ENCODE data around the gene TRIM31. TPM values are rescaled to one million over a fixed set of nuclear protein-coding genes. Genes with fewer than 3 reads are reported as not detected.
"Not testable (repeated sequence)": the region's sequence is repeated elsewhere in the genome, so short reads cannot be mapped to it uniquely, and the experiment has no call there.

Gene TRIM31
- total and polyA plus RNA-seq, 4 donors = not detected

GRCh38 chr6:30149858-30150550, 37.1 kb upstream of the TRIM31 start:
- WGBS (ENCODE audit: insufficient coverage) = 71% methylated on average over 4 of the region's 7 CpGs
- no peak for DNase-seq (ENCODE audit: low read depth in 4 of 6, low spot score in 6 of 6)
- Histone ChIP-seq H3K4me3 (ENCODE audit: low read depth, low read length) (no peak overlapping the region), H3K27me3 (ENCODE audit: control insufficient read depth, insufficient read depth, low read length) (peaks cover 8% of the 10 kb centered on the region), H3K36me3 (ENCODE audit: control insufficient read depth, insufficient read depth, low read length) (no peaks in the 10 kb centered on the region), H3K4me1 (ENCODE audit: control insufficient read depth, insufficient read depth, low read length) (no peaks in the 10 kb centered on the region), H3K9me3 (ENCODE audit: control insufficient read depth, insufficient read depth, low read length) (no peaks in the 10 kb centered on the region), H3K27ac (ENCODE audit: low read depth, low read length) (no peak overlapping the region)

DNA sequence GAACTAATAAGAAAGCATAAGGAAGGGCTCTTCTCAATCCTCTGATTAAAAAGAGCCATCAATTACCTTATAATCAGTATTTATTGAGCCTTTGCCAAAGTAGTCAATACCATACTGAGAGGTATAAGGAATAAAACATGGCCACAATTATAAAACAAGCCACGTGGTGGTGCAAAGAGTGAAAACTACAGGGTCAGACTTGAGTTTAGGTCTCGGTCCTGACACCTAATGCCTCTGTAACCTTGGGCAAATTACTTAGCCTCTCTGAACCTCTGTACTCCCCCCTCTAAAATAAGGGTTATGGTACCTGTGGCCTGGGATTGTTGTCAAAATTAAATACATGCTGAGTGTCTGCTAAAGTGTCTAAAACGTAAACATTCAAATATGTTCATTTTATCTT, 36.3 kb upstream of the TRIM31 start:
- H3K27ac ChIP-seq (ENCODE audit: low read depth, low read length) = no peak overlapping the region
- peaks cover 8% of the 10 kb centered on the region for H3K27me3 ChIP-seq (ENCODE audit: control insufficient read depth, insufficient read depth, low read length)

GRCh38 chr6:30147096-30147495, 34.2 kb upstream of the TRIM31 start:
- H3K27ac ChIP-seq (ENCODE audit: low read depth, low read length) = no peak overlapping the region
- H3K36me3 ChIP-seq (ENCODE audit: control insufficient read depth, insufficient read depth, low read length) = no peaks in the 10 kb centered on the region
- WGBS (ENCODE audit: insufficient coverage) = 72% methylated on average over 3 of the region's 3 CpGs
- no peaks in the 10 kb centered on the region for H3K9me3 ChIP-seq (ENCODE audit: control insufficient read depth, insufficient read depth, low read length)
- H3K27me3 ChIP-seq (ENCODE audit: control insufficient read depth, insufficient read depth, low read length) = no peaks in the 10 kb centered on the region
- H3K4me1 ChIP-seq (ENCODE audit: control insufficient read depth, insufficient read depth, low read length) = no peaks in the 10 kb centered on the region
- no peak for DNase-seq (ENCODE audit: low read depth in 4 of 6, low spot score in 6 of 6)
- no peak overlapping the region for H3K4me3 ChIP-seq (ENCODE audit: low read depth, low read length)

More for the DNA sequence above, 36.3 kb upstream of the TRIM31 start:
- H3K9me3 ChIP-seq (ENCODE audit: control insufficient read depth, insufficient read depth, low read length) = no peaks in the 10 kb centered on the region
- no peaks in the 10 kb centered on the region for H3K36me3 ChIP-seq (ENCODE audit: control insufficient read depth, insufficient read depth, low read length)
- H3K4me3 ChIP-seq (ENCODE audit: low read depth, low read length) = no peak overlapping the region
- no CpG with 5 or more reads among the region's 3 CpGs for WGBS (ENCODE audit: insufficient coverage)
- DNase-seq (ENCODE audit: low read depth in 4 of 6, low spot score in 6 of 6) = no peak
- no peaks in the 10 kb centered on the region for H3K4me1 ChIP-seq (ENCODE audit: control insufficient read depth, insufficient read depth, low read length)

DNA sequence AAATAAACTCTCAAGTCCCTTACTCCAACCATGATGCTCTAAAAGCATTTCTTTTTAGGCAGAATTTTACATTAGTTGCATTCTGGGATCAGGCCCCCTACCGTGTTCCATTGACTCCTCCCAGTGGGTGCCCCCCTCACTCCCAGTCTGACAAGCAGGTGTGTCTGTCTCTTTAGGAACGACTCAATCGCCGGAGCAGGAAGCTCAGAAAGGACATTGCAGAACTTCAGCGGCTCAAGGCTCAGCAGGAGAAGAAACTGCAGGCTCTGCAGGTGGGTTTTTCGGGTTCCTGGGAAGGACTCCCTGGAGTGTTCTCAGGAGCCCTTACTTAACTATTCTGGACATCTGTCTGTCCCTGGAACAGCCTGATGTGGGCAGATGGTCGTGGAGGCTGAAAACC, 32.9 kb upstream of the TRIM31 start:
- peaks cover 2% of the 10 kb centered on the region for H3K27me3 ChIP-seq (ENCODE audit: control insufficient read depth, insufficient read depth, low read length)
- 34% methylated on average over 7 of the region's 7 CpGs for WGBS (ENCODE audit: insufficient coverage)
- DNase-seq (ENCODE audit: low read depth in 4 of 6, low spot score in 6 of 6) = no peak

GRCh38 chr6:30144811-30145210, 31.9 kb upstream of the TRIM31 start:
- no peaks in the 10 kb centered on the region for H3K36me3 ChIP-seq (ENCODE audit: control insufficient read depth, insufficient read depth, low read length)

More for the DNA sequence above, 32.9 kb upstream of the TRIM31 start:
- Histone ChIP-seq H3K9me3 (ENCODE audit: control insufficient read depth, insufficient read depth, low read length) (no peaks in the 10 kb centered on the region), H3K27ac (ENCODE audit: low read depth, low read length) (no peak overlapping the region), H3K4me3 (ENCODE audit: low read depth, low read length) (no peak overlapping the region), H3K36me3 (ENCODE audit: control insufficient read depth, insufficient read depth, low read length) (no peaks in the 10 kb centered on the region), H3K4me1 (ENCODE audit: control insufficient read depth, insufficient read depth, low read length) (no peaks in the 10 kb centered on the region)

DNA sequence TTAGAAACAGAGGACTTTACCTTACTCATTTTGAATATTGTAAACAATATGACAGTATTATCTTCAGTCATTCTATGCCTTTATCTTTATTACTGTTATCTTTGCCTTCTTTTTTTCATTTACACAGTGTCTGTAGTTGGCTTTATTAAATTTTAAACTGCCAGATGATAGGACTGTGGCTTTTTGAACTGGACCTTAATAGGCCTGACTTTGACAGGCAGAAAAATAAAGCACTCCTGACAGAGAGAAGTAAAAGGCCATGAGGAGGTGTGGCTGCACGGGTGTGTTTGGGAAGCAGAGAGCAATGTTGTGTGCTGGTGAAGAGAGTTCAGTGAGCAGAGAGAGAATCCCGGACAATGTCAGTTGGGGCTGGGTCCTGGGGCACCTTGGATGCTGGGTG, 30.9 kb upstream of the TRIM31 start:
- no peak overlapping the region for H3K27ac ChIP-seq (ENCODE audit: low read depth, low read length)
- H3K4me1 ChIP-seq (ENCODE audit: control insufficient read depth, insufficient read depth, low read length) = no peaks in the 10 kb centered on the region
- H3K36me3 ChIP-seq (ENCODE audit: control insufficient read depth, insufficient read depth, low read length) = no peaks in the 10 kb centered on the region
- no peaks in the 10 kb centered on the region for H3K9me3 ChIP-seq (ENCODE audit: control insufficient read depth, insufficient read depth, low read length)
- no peak for DNase-seq (ENCODE audit: low read depth in 4 of 6, low spot score in 6 of 6)
- 66% methylated on average over 2 of the region's 2 CpGs for WGBS (ENCODE audit: insufficient coverage)
- peaks cover 2% of the 10 kb centered on the region for H3K27me3 ChIP-seq (ENCODE audit: control insufficient read depth, insufficient read depth, low read length)
- H3K4me3 ChIP-seq (ENCODE audit: low read depth, low read length) = no peak overlapping the region

More at GRCh38 chr6:30144811-30145210, 31.9 kb upstream of the TRIM31 start:
- no peaks in the 10 kb centered on the region for H3K4me1 ChIP-seq (ENCODE audit: control insufficient read depth, insufficient read depth, low read length)
- 78% methylated on average over 6 of the region's 6 CpGs for WGBS (ENCODE audit: insufficient coverage)
- H3K27me3 ChIP-seq (ENCODE audit: control insufficient read depth, insufficient read depth, low read length) = peaks cover 2% of the 10 kb centered on the region
- H3K27ac ChIP-seq (ENCODE audit: low read depth, low read length) = no peak overlapping the region
- no peak for DNase-seq (ENCODE audit: low read depth in 4 of 6, low spot score in 6 of 6)
- no peaks in the 10 kb centered on the region for H3K9me3 ChIP-seq (ENCODE audit: control insufficient read depth, insufficient read depth, low read length)
- H3K4me3 ChIP-seq (ENCODE audit: low read depth, low read length) = no peak overlapping the region

DNA sequence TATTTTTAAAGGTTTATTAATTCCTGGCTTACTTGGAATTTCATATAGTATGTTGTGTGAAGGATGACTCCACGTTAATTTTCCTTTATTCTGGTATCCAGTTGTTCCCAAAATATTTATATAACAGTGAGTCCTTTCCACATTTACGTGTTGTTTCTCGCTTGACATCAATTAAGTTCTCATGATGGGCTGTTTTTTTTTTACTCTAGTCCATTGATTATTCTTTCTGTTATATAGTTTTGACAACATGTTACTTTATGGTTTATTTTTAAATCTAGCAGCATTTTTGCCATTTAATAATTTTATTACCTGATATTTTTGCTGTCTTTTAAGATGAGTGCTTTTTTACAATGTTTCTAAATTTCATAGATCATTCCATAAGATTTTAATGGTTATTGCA, 29.8 kb upstream of the TRIM31 start:
- H3K36me3 ChIP-seq (ENCODE audit: control insufficient read depth, insufficient read depth, low read length) = no peaks in the 10 kb centered on the region
- no peak for DNase-seq (ENCODE audit: low read depth in 4 of 6, low spot score in 6 of 6)
- peaks cover 2% of the 10 kb centered on the region for H3K27me3 ChIP-seq (ENCODE audit: control insufficient read depth, insufficient read depth, low read length)
- H3K27ac ChIP-seq (ENCODE audit: low read depth, low read length) = no peak overlapping the region
- H3K4me3 ChIP-seq (ENCODE audit: low read depth, low read length) = no peak overlapping the region
- no CpG with 5 or more reads among the region's 3 CpGs for WGBS (ENCODE audit: insufficient coverage)
- no peaks in the 10 kb centered on the region for H3K9me3 ChIP-seq (ENCODE audit: control insufficient read depth, insufficient read depth, low read length)
- no peaks in the 10 kb centered on the region for H3K4me1 ChIP-seq (ENCODE audit: control insufficient read depth, insufficient read depth, low read length)

- not testable (repeated sequence) for DNase-seq (ENCODE audit: low read depth in 4 of 6, low spot score in 6 of 6); H3K36me3 ChIP-seq (ENCODE audit: control insufficient read depth, insufficient read depth, low read length); H3K27ac ChIP-seq (ENCODE audit: low read depth, low read length); H3K4me1 ChIP-seq (ENCODE audit: control insufficient read depth, insufficient read depth, low read length); H3K4me3 ChIP-seq (ENCODE audit: low read depth, low read length); H3K9me3 ChIP-seq (ENCODE audit: control insufficient read depth, insufficient read depth, low read length)
- H3K27me3 ChIP-seq (ENCODE audit: control insufficient read depth, insufficient read depth, low read length) = peaks cover 10% of the 10 kb centered on the region
- WGBS (ENCODE audit: insufficient coverage) = 60% methylated on average over 1 of the region's 8 CpGs
These were observed 27.4 kb upstream of the TRIM31 start for GRCh38 chr6:30140240-30140639.

DNA sequence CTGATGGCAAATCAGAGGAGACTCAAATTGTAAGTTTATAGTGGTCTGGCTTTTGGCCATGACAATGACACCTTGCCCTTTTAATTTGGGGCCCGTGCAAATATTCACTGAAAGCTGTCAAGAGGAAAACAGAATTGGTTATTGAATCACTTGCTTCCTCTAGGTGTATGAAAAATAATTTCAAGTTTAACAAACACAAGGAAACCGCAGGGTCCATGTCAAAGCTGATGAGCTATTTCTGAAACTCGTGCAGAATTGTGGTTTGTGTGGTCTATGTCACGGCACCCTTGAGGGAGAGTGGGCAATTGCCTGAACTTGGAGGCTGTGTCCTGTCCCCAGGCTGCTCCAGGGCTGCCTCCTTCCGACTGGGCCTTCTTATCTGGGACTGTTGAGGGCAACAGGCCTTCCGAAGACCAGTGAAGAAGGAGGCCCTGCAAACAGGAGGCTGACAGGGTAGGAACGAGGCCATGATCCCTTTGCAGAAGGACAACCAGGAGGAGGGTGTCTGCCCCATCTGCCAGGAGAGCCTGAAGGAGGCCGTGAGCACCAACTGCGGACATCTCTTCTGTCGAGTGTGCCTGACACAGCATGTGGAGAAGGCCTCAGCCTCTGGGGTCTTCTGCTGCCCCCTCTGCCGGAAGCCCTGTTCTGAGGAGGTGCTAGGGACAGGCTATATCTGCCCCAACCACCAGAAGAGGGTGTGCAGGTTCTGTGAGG, 23.8 kb upstream of the TRIM31 start:
- H3K9me3 ChIP-seq (ENCODE audit: control insufficient read depth, insufficient read depth, low read length) = no peaks in the 10 kb centered on the region
- H3K4me3 ChIP-seq (ENCODE audit: low read depth, low read length) = no peak overlapping the region
- no peaks in the 10 kb centered on the region for H3K36me3 ChIP-seq (ENCODE audit: control insufficient read depth, insufficient read depth, low read length)
- H3K4me1 ChIP-seq (ENCODE audit: control insufficient read depth, insufficient read depth, low read length) = no peaks in the 10 kb centered on the region
- peaks cover 16% of the 10 kb centered on the region for H3K27me3 ChIP-seq (ENCODE audit: control insufficient read depth, insufficient read depth, low read length)
- H3K27ac ChIP-seq (ENCODE audit: low read depth, low read length) = no peak overlapping the region
- no peak for DNase-seq (ENCODE audit: low read depth in 4 of 6, low spot score in 6 of 6)
- WGBS (ENCODE audit: insufficient coverage) = 82% methylated on average over 9 of the region's 11 CpGs

DNA sequence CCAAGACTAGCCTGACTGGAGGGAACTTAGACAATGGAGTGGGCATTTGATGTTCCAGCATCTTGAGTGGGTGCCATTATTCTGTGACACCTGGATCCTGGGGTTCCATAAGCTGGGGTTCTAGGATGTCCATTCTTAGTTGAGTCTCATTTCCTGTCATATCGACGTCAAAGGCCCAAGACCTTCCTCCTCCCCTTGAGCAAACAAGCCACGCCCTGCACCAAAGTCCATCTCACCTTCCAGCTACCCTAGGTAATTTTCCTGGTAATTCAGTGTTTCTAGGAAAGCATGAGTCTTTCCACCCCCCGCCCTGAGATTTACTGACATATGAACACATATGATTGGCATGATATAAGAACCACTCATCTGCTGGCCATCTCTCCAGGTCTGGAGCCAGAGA, 22.9 kb upstream of the TRIM31 start, which contains the start of gene TRIM40:
Gene TRIM40, plus strand, starts transcription at position 384 of the 400 bp plus-strand sequence. CDS start 897 bp downstream, outside the sequence.
- Histone ChIP-seq H3K4me1 (ENCODE audit: control insufficient read depth, insufficient read depth, low read length) (no peaks in the 10 kb centered on the region), H3K27me3 (ENCODE audit: control insufficient read depth, insufficient read depth, low read length) (peaks cover 21% of the 10 kb centered on the region), H3K27ac (ENCODE audit: low read depth, low read length) (no peak within 1 kb of the TSS), H3K4me3 (ENCODE audit: low read depth, low read length) (no peak within 1 kb of the TSS), H3K9me3 (ENCODE audit: control insufficient read depth, insufficient read depth, low read length) (no peaks in the 10 kb centered on the region), H3K36me3 (ENCODE audit: control insufficient read depth, insufficient read depth, low read length) (no peaks in the 10 kb centered on the region)
- DNase-seq (ENCODE audit: low read depth in 4 of 6, low spot score in 6 of 6) = no peak
- WGBS (ENCODE audit: insufficient coverage) = no CpG with 5 or more reads among the region's 4 CpGs

Measured in spinal cord (tissue), 10 donors.